ENCODE measurements around the gene CHST11. TPM values are rescaled to one million over a fixed set of nuclear protein-coding genes. Genes with fewer than 3 reads are reported as not detected.

CHST11 gene
- total RNA-seq, 1 donor, result 10.8 TPM

DNA sequence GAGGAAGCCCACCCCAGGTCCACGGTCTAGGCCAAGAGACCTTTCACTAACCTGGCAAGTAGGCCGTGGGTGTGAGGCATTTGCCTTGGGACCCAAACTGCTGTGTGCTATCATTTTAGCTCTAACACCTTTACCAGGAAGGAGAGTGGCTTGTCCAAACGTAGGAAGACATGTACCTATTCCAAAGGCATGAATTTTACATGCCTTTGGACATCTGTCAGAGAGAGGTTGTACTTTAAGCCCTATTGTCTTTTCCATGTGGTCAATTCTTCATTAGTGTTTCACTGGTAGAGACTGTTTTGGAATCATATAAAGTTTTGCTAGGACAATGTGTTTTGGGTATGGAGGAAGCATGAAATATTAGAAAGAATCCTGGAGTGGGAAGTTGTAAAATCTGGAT, 352.5 kb downstream of the CHST11 start:
- no peak overlapping the region for H3K4me3 ChIP-seq (ENCODE audit: low read depth, low read length)
- no peak for TF ChIP-seq CTCF (IDR thresholded peaks at IDR 0.05; ENCODE audit: insufficient read depth, low read length)
- no peak for DNase-seq (ENCODE audit: low read depth)

GRCh38 chr12:104809706-104810385, 353.1 kb downstream of the CHST11 start:
- TF ChIP-seq CTCF (IDR thresholded peaks at IDR 0.05; ENCODE audit: insufficient read depth, low read length), result no peak
- H3K4me3 ChIP-seq (ENCODE audit: low read depth, low read length), result no peak overlapping the region
- DNase-seq (ENCODE audit: low read depth), result no peak

Small RNA genes lying within 50 kb of the gene (small RNA-seq; reads per million reads assigned to genes)
- 0.70 reads per million, percentile 13 among the genes with 10 or more reads in this experiment for gene MIR3922

Other genes starting within 250 kb of the CHST11 start
- gene TXNRD1, start 241.2 kb upstream of the CHST11 start, total RNA-seq (ENCODE audit: low replicate concordance), result 350 and 651 TPM in 2 replicates
- 14.9 and 55.9 TPM in 2 replicates for gene EID3, start 153.2 kb upstream of the CHST11 start, total RNA-seq (ENCODE audit: low replicate concordance)